Gastroesophageal sphincter (tissue), 3 donors: ENCODE measurements around the gene CDH23.

ENCODE experiments used
- POLR2A ChIP-seq, 2 donors: fragments of 450-650 bp; IDR thresholded peaks; one replicate each; pipeline ENCODE4 v1.6.1; 2017; ENCODE audit warnings: antibody characterized with exemption in 2 of 2, mild to moderate bottlenecking in 2 of 2, moderate library complexity in 1 of 2
- POLR2AphosphoS5 ChIP-seq: sonication (generic); formaldehyde crosslinking; IDR thresholded peaks from one replicate; pipeline ENCODE4 v1.6.1; 2017; ENCODE audit warnings: antibody characterized with exemption
- TF ChIP-seq, protein P1 (sequence below), 4 experiments: fragments of 200-600 bp in 2 of 4; fragments of 450-650 bp in 2 of 4; sonication (generic) in 1 of 4; IDR thresholded peaks; one replicate each; pipeline ENCODE4 v1.5.1; 2017 to 2019; ENCODE audit warnings: antibody characterized with exemption in 4 of 4, mild to moderate bottlenecking in 2 of 4, moderate library complexity in 2 of 4

DNA sequence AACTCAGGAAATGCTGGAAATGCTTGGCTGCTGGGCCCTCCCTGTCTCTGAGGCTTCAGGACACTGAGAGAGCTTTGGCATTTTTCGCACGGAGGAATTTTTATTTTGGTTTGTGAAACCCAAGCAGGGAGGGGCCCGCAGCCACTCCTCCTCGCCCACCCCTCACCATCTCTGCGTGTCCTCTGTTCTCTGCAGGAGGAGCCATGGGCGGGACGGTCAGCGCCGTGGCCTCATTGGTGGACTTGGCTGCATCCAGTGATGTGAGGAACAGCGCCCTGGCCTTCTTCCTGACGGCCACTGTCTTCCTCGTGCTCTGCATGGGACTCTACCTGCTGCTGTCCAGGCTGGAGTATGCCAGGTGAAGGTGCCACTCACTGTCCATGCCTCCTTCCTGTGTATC is 40.8 kb upstream of the CDH23 start:
- TF ChIP-seq, protein P1, sequence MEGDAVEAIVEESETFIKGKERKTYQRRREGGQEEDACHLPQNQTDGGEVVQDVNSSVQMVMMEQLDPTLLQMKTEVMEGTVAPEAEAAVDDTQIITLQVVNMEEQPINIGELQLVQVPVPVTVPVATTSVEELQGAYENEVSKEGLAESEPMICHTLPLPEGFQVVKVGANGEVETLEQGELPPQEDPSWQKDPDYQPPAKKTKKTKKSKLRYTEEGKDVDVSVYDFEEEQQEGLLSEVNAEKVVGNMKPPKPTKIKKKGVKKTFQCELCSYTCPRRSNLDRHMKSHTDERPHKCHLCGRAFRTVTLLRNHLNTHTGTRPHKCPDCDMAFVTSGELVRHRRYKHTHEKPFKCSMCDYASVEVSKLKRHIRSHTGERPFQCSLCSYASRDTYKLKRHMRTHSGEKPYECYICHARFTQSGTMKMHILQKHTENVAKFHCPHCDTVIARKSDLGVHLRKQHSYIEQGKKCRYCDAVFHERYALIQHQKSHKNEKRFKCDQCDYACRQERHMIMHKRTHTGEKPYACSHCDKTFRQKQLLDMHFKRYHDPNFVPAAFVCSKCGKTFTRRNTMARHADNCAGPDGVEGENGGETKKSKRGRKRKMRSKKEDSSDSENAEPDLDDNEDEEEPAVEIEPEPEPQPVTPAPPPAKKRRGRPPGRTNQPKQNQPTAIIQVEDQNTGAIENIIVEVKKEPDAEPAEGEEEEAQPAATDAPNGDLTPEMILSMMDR (IDR thresholded peaks at IDR 0.05), result no peak
- TF ChIP-seq POLR2A (IDR thresholded peaks at IDR 0.05) (no peak), POLR2AphosphoS5 (no peak)
